ENCODE results near the gene PHF12. TPM values are rescaled to one million over a fixed set of nuclear protein-coding genes. Genes with fewer than 3 reads are reported as not detected.

Gene PHF12
- total and polyA plus RNA-seq, 2 of the 13 experiments (the other 11 are each of a cell fraction or from before 2014, with no cell fraction given) = 9.8 to 17.1 TPM

- 0 out of 2 replicates have a peak, but pooled peaks have one; percentile 52 for TF ChIP-seq SNAPC2 (CRISPR knock-in tag; IDR thresholded peaks at IDR 0.05)
- no peak for TF ChIP-seq KAT7 (CRISPR knock-in tag; IDR thresholded peaks at IDR 0.05; ENCODE audit: borderline replicate concordance)
- peak; percentile 50; the same call in 1 of the 2 replicates for TF ChIP-seq ZBTB20 (CRISPR knock-in tag; IDR thresholded peaks at IDR 0.05; ENCODE audit: borderline replicate concordance, low read depth)
- TF ChIP-seq NFYB (CRISPR knock-in tag; IDR thresholded peaks at IDR 0.05) = no peak
- no peak for TF ChIP-seq ZNF724P (CRISPR knock-in tag; IDR thresholded peaks at IDR 0.05; ENCODE audit: borderline replicate concordance)
- TF ChIP-seq PHF20 (CRISPR knock-in tag; IDR thresholded peaks at IDR 0.05) = no peak; the same call in 1 of the 2 replicates
- no peak for TF ChIP-seq BCL3 (CRISPR knock-in tag; IDR thresholded peaks at IDR 0.05)
- no peak for TF ChIP-seq NCOA1 (CRISPR knock-in tag; IDR thresholded peaks at IDR 0.05)
- TF ChIP-seq MYC (CRISPR knock-in tag; IDR thresholded peaks at IDR 0.05; ENCODE audit: borderline replicate concordance) = peak; percentile 72
- TF ChIP-seq MAX (IDR thresholded peaks at IDR 0.05) = peak; percentile 79
- no peak for TF ChIP-seq ARNT (IDR thresholded peaks at IDR 0.05)
- TF ChIP-seq KDM5B (CRISPR knock-in tag; IDR thresholded peaks at IDR 0.05; ENCODE audit: borderline replicate concordance) = peak; percentile 84; the same call in 1 of the 2 replicates
- TF ChIP-seq PPARG (CRISPR knock-in tag; conservative IDR thresholded peaks at IDR 0.05) = peak; percentile 48; the same call in 1 of the 2 replicates
- TF ChIP-seq ZNF777 (CRISPR knock-in tag; IDR thresholded peaks at IDR 0.05) = no peak
- peak; percentile 68 for TF ChIP-seq HNF4G (IDR thresholded peaks at IDR 0.05; ENCODE audit: borderline replicate concordance, low read depth, low read length)
- TF ChIP-seq HNF4G (CRISPR knock-in tag; IDR thresholded peaks at IDR 0.05; ENCODE audit: borderline replicate concordance, low read depth) = peak; percentile 84; the same call in 1 of the 2 replicates
- no peak for TF ChIP-seq CHCHD3 (CRISPR knock-in tag; IDR thresholded peaks at IDR 0.05)
- TF ChIP-seq ZNF337 (CRISPR knock-in tag; IDR thresholded peaks at IDR 0.05; ENCODE audit: borderline replicate concordance, low read depth) = no peak
- TF ChIP-seq SP1 (IDR thresholded peaks at IDR 0.05) = no peak
- no peak for TF ChIP-seq SP1 (CRISPR knock-in tag; IDR thresholded peaks at IDR 0.05)
- TF ChIP-seq MLLT10 (CRISPR knock-in tag; IDR thresholded peaks at IDR 0.05) = no peak
- TF ChIP-seq ARID5B (CRISPR knock-in tag; IDR thresholded peaks at IDR 0.05) = peak; percentile 50
- no peak for TF ChIP-seq JUNB (CRISPR knock-in tag; IDR thresholded peaks at IDR 0.05; ENCODE audit: borderline replicate concordance)
- TF ChIP-seq ZSCAN20 (CRISPR knock-in tag; IDR thresholded peaks at IDR 0.05; ENCODE audit: borderline replicate concordance) = no peak
- no peak for TF ChIP-seq CEBPB (IDR thresholded peaks at IDR 0.05; ENCODE audit: borderline replicate concordance, low read depth, low read length)
- TF ChIP-seq ZNF598 (CRISPR knock-in tag; IDR thresholded peaks at IDR 0.05; ENCODE audit: borderline replicate concordance) = peak; percentile 93; the same call in 1 of the 2 replicates
- TF ChIP-seq NR0B2 (CRISPR knock-in tag; IDR thresholded peaks at IDR 0.05) = no peak
These were observed 45.3 kb upstream of the PHF12 start (continued) for GRCh38 chr17:28996554-28997096.
